Measurements from ENCODE around the gene WASHC3.
A peak's percentile ranks its signal among the peaks of the same experiment; 100 is the strongest.
"Not testable (repeated sequence)": the region's sequence is repeated elsewhere in the genome, so short reads cannot be mapped to it uniquely, and the experiment has no call there.

Gene WASHC3

GRCh38 chr12:102061560-102062418 is at the start of gene WASHC3:
TSS of gene WASHC3 (minus strand) at chr12:102061991. CDS start at chr12:102061962, 29 bp downstream.
- peak; percentile 97 for DNase-seq

- no peak for DNase-seq
Observed at GRCh38 chr12:102110782-102111181, 49.0 kb upstream of the WASHC3 start.

- no peak for DNase-seq
Observed at GRCh38 chr12:102107970-102108369, 46.2 kb upstream of the WASHC3 start.

GRCh38 chr12:102106905-102107304 is 45.1 kb upstream of the WASHC3 start:
- DNase-seq = no peak

GRCh38 chr12:102096855-102097254 is 35.1 kb upstream of the WASHC3 start:
- no peak for DNase-seq

GRCh38 chr12:102095677-102096263 is 34.0 kb upstream of the WASHC3 start:
- DNase-seq = peak; percentile 1

GRCh38 chr12:102093319-102093718 is 31.5 kb upstream of the WASHC3 start:
- DNase-seq = no peak

- DNase-seq = not testable (repeated sequence)
Observed at GRCh38 chr12:102089228-102089835, 27.5 kb upstream of the WASHC3 start.

GRCh38 chr12:102080842-102081241 is 19.1 kb upstream of the WASHC3 start:
- no peak for DNase-seq

GRCh38 chr12:102072092-102072491 is 10.3 kb upstream of the WASHC3 start:
- not testable (repeated sequence) for DNase-seq

- DNase-seq = no peak
Observed at GRCh38 chr12:102069707-102070106, 7.9 kb upstream of the WASHC3 start.

GRCh38 chr12:102067574-102068258 is 5.9 kb upstream of the WASHC3 start:
- DNase-seq = no peak

- DNase-seq = no peak
Observed at GRCh38 chr12:102064476-102064875, 2.7 kb upstream of the WASHC3 start.

GRCh38 chr12:102063069-102063468 is 1.3 kb upstream of the WASHC3 start:
- no peak for DNase-seq

GRCh38 chr12:102062419-102062806 is 622 bp upstream of the WASHC3 start:
- no peak for DNase-seq

- no peak for DNase-seq
Observed at GRCh38 chr12:102061096-102061559, 663 bp downstream of the WASHC3 start.

GRCh38 chr12:102059343-102059742 is 2.4 kb downstream of the WASHC3 start:
- no peak for DNase-seq

- no peak for DNase-seq
Observed at GRCh38 chr12:102054345-102054744, 7.4 kb downstream of the WASHC3 start.

GRCh38 chr12:102053062-102053349 is 8.8 kb downstream of the WASHC3 start:
- no peak for DNase-seq

- DNase-seq = no peak
Observed at GRCh38 chr12:102052192-102053061, 9.4 kb downstream of the WASHC3 start.

- DNase-seq = no peak
Observed at GRCh38 chr12:102051431-102051965, 10.3 kb downstream of the WASHC3 start.
